NB4 (cell line): ENCODE measurements around the gene SOX9.

Experiments
- TF ChIP-seq, protein P1 (sequence below): IDR thresholded peaks from 2 replicates; pipeline ENCODE4 v1.6.1; 2011; ENCODE audit warnings: low read depth, low read length
- TF ChIP-seq, protein P2 (sequence below): IDR thresholded peaks from one replicate; pipeline ENCODE4 v1.5.1; 2012; ENCODE audit warnings: low read depth, low read length

DNA sequence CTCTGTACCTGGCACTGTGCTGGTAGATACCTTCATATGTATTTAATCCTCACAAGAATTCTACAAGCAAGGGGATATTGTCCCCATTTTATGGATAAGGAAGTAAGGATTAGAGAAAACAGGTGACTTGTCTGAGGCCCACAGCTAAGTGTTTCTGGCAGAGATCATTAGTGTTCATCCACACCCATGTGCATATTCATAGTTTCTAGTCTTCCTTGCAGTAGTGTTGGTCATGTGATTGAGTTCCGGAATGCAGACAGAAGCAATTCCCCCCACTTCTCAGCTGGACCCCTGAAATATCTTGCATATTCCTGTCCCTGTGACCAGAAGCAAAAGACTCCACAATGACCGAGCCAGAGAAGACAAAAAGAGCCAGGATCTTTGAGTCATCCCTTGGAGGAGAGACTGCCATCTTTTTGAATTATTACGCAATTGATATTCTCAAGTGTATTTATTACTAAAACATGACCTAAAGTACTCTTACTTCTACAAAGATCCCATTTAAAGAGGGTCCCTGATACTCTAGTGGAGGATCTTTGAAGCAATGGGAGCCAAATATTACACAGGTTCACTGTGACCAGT lies 43.4 kb downstream of the SOX9 start:
- TF ChIP-seq, protein P1, sequence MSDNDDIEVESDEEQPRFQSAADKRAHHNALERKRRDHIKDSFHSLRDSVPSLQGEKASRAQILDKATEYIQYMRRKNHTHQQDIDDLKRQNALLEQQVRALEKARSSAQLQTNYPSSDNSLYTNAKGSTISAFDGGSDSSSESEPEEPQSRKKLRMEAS: no peak
- TF ChIP-seq, protein P2, sequence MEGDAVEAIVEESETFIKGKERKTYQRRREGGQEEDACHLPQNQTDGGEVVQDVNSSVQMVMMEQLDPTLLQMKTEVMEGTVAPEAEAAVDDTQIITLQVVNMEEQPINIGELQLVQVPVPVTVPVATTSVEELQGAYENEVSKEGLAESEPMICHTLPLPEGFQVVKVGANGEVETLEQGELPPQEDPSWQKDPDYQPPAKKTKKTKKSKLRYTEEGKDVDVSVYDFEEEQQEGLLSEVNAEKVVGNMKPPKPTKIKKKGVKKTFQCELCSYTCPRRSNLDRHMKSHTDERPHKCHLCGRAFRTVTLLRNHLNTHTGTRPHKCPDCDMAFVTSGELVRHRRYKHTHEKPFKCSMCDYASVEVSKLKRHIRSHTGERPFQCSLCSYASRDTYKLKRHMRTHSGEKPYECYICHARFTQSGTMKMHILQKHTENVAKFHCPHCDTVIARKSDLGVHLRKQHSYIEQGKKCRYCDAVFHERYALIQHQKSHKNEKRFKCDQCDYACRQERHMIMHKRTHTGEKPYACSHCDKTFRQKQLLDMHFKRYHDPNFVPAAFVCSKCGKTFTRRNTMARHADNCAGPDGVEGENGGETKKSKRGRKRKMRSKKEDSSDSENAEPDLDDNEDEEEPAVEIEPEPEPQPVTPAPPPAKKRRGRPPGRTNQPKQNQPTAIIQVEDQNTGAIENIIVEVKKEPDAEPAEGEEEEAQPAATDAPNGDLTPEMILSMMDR: no peak
